ENCODE results near the gene TMEM151B. TPM values are rescaled to one million over a fixed set of nuclear protein-coding genes. Genes with fewer than 3 reads are reported as not detected.

Gene TMEM151B
- total and polyA plus RNA-seq, 2 of the 13 experiments (the other 11 are each of a cell fraction or from before 2014, with no cell fraction given) = not detected

DNA sequence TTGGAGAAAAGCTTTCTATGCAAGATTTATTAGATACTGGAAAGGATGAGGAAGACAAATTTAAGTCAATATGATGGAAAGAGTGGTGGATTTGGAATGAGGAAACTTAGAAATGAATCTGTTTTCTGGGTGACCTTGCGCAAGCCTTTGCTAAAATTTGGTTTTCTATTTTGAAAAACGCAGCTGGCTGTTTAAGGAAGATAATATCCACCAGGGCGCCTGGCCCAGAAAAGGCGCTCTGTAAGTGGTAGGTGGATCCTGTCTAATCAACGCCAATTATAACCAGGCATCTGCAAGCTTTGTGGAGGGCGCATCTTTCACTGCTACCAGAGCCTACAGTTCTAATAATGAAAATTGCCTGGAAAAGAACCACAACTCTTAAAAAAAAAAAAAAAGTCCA is 71.8 kb downstream of the TMEM151B start:
- BruUV-seq (replicated peaks) = no TSS peak
- TF ChIP-seq ZNF235 (CRISPR knock-in tag; IDR thresholded peaks at IDR 0.05; ENCODE audit: borderline replicate concordance) = no peak
- no peak for TF ChIP-seq THYN1 (CRISPR knock-in tag; IDR thresholded peaks at IDR 0.05; ENCODE audit: borderline replicate concordance, low read depth)
- TF ChIP-seq NAIF1 (CRISPR knock-in tag; IDR thresholded peaks at IDR 0.05; ENCODE audit: borderline replicate concordance) = no peak
- TF ChIP-seq ZNF619 (CRISPR knock-in tag; IDR thresholded peaks at IDR 0.05) = no peak
- TF ChIP-seq BRCA1 (CRISPR knock-in tag; IDR thresholded peaks at IDR 0.05) = no peak
- no peak for TF ChIP-seq ZBTB1 (CRISPR knock-in tag; IDR thresholded peaks at IDR 0.05; ENCODE audit: borderline replicate concordance)
- no peak for TF ChIP-seq PTBP1 (IDR thresholded peaks at IDR 0.05; ENCODE audit: low read depth, low read length, poor library complexity, severe bottlenecking)
- no peak for TF ChIP-seq ZSCAN9 (CRISPR knock-in tag; IDR thresholded peaks at IDR 0.05; ENCODE audit: borderline replicate concordance)
- TF ChIP-seq, protein P1, sequence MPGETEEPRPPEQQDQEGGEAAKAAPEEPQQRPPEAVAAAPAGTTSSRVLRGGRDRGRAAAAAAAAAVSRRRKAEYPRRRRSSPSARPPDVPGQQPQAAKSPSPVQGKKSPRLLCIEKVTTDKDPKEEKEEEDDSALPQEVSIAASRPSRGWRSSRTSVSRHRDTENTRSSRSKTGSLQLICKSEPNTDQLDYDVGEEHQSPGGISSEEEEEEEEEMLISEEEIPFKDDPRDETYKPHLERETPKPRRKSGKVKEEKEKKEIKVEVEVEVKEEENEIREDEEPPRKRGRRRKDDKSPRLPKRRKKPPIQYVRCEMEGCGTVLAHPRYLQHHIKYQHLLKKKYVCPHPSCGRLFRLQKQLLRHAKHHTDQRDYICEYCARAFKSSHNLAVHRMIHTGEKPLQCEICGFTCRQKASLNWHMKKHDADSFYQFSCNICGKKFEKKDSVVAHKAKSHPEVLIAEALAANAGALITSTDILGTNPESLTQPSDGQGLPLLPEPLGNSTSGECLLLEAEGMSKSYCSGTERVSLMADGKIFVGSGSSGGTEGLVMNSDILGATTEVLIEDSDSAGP (CRISPR knock-in tag; IDR thresholded peaks at IDR 0.05; ENCODE audit: borderline replicate concordance) = no peak
- no peak for TF ChIP-seq MED1 (CRISPR knock-in tag; IDR thresholded peaks at IDR 0.05)
- no peak for TF ChIP-seq ZNF180 (CRISPR knock-in tag; IDR thresholded peaks at IDR 0.05; ENCODE audit: borderline replicate concordance, low read depth)
- TF ChIP-seq, protein P2, sequence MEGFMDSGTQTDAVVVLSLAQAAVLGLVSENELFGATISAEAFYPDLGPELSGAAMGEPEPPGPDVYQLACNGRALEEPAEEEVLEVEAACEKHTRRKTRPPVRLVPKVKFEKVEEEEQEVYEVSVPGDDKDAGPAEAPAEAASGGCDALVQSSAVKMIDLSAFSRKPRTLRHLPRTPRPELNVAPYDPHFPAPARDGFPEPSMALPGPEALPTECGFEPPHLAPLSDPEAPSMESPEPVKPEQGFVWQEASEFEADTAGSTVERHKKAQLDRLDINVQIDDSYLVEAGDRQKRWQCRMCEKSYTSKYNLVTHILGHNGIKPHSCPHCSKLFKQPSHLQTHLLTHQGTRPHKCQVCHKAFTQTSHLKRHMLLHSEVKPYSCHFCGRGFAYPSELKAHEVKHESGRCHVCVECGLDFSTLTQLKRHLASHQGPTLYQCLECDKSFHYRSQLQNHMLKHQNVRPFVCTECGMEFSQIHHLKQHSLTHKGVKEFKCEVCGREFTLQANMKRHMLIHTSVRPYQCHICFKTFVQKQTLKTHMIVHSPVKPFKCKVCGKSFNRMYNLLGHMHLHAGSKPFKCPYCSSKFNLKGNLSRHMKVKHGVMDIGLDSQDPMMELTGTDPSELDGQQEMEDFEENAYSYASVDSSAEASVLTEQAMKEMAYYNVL (CRISPR knock-in tag; IDR thresholded peaks at IDR 0.05; ENCODE audit: borderline replicate concordance) = no peak
- WGBS (ENCODE audit: low lambda C conversion rate) = 79% methylated on average over 6 of the region's 6 CpGs
- FAIRE-seq = no peak
- Histone ChIP-seq H3K79me2 (ENCODE audit: insufficient read depth, low read length) (no peaks in the 10 kb centered on the region), H3K27me3 (ENCODE audit: control insufficient read depth in 1 of 2, insufficient read depth in 2 of 2, low read length in 2 of 2) (peaks cover 0 to 56% of the 10 kb centered on the region in 2 experiments; a peak in 3 of 5 replicates), H4K20me1 (ENCODE audit: insufficient read depth, low read length) (no peaks in the 10 kb centered on the region), H3K4me3 (replicated peaks in 1 of 3; ENCODE audit: insufficient read depth in 1 of 3, low read depth in 2 of 3, low read length in 3 of 3) (no peak overlapping the region; a peak in 1 of 6 replicates), H3K36me3 (replicated peaks in 1 of 2; ENCODE audit: control insufficient read depth in 1 of 2, insufficient read depth in 2 of 2, low read length in 2 of 2) (no peaks in the 10 kb centered on the region), H3K4me1 (ENCODE audit: insufficient read depth, low read length) (0 out of 2 replicates have a peak, but pooled peaks cover 6% of the 10 kb centered on the region), H3K9ac (ENCODE audit: insufficient read depth, low read depth, low read length) (no peak overlapping the region), H3K4me2 (ENCODE audit: low read depth, low read length) (peak overlapping the region; percentile 39; the same call in 1 of the 2 replicates), H2AFZ (ENCODE audit: low read length) (no peak overlapping the region), H3K9me3 (ENCODE audit: low read length) (no peaks in the 10 kb centered on the region), H3K27ac (ENCODE audit: extremely low read length, insufficient read depth, low read length) (no peak overlapping the region)
- intact Hi-C loops (cut with micrococcal nuclease; ENCODE audit: unreplicated experiment) = no loop called here
- in situ Hi-C loops (cut with HindIII; ENCODE audit: extremely low pct_ligation_motif_present, low pct_unique_long_range_greater_than_20kb) = no loop called here
- ChIA-PET POLR2A (interaction anchor here (1.1 kb wide), 1 partner anchor 96 kb away, joined by 3 read pairs; no protein-coding TSS in a partner anchor), CTCF (ENCODE audit: low intra/inter-chr PET ratio, low total read pairs) (no interaction called here)
- ATAC-seq = no peak
- no peak for DNase-seq (ENCODE audit: low spot score)

Measured in HepG2 (cell line).